MCF 10A (cell line): ENCODE data around the gene SLC6A4. TPM values are rescaled to one million over a fixed set of nuclear protein-coding genes. Genes with fewer than 3 reads are reported as not detected.

Experiments used
- BruUV-seq: library from RNA; stranded (reverse); fragments of 400-500 nt; replicated peaks from 2 replicates; lab custom pipeline; 2021; lab: Mats Ljungman, UMichigan
- CTCF ChIA-PET: fragments of 300-600 bp; sonication (Branson Sonifier 250); formaldehyde crosslinking; extraction: SDS; loops from one replicate; lab custom pipeline; 2021; ENCODE audit warnings: antibody characterized with exemption, inconsistent platforms; lab: Yijun Ruan, JAX
- POLR2A ChIA-PET: fragments of 300-600, 350-650 bp; sonication (Branson Sonifier 250); formaldehyde crosslinking; extraction: SDS; loops from one replicate; lab custom pipeline; 2020; ENCODE audit warnings: antibody characterized with exemption, inconsistent platforms; lab: Yijun Ruan, JAX
- DNase-seq: peaks from one replicate; pipeline ENCODE4 v3.0.0-alpha.2; 2018; ENCODE audit not compliant: unreplicated experiment
- H3K27ac Mint-ChIP-seq: one replicate; pipeline ENCODE4 v1.8.0; 2022; ENCODE audit warnings: mild to moderate bottlenecking, low read depth, mixed read lengths; ENCODE audit not compliant: unreplicated experiment
- H3K27me3 Mint-ChIP-seq: one replicate; pipeline ENCODE4 v1.8.0; 2022; ENCODE audit warnings: mixed read lengths; ENCODE audit not compliant: insufficient read depth, unreplicated experiment
- H3K36me3 Mint-ChIP-seq: one replicate; pipeline ENCODE4 v1.8.0; 2022; ENCODE audit warnings: mild to moderate bottlenecking, moderate library complexity, mixed read lengths; ENCODE audit not compliant: insufficient read depth, unreplicated experiment
- H3K4me1 Mint-ChIP-seq: one replicate; pipeline ENCODE4 v1.8.0; 2022; ENCODE audit warnings: mixed read lengths; ENCODE audit not compliant: insufficient read depth, unreplicated experiment
- H3K4me3 Mint-ChIP-seq: one replicate; pipeline ENCODE4 v1.8.0; 2022; ENCODE audit warnings: mild to moderate bottlenecking, moderate library complexity, mixed read lengths; ENCODE audit not compliant: unreplicated experiment
- H3K9me3 Mint-ChIP-seq: one replicate; pipeline ENCODE4 v1.8.0; 2022; ENCODE audit warnings: mixed read lengths; ENCODE audit not compliant: unreplicated experiment
- CTCF ChIP-seq: fragments of 200-600 bp; IDR thresholded peaks from one replicate; pipeline ENCODE4 v1.8.0; 2022; ENCODE audit warnings: antibody characterized with exemption, mild to moderate bottlenecking; ENCODE audit not compliant: unreplicated experiment
- intact Hi-C: fragments of 100-400 bp; cut with micrococcal nuclease; formaldehyde crosslinking; loops from 2 replicates; pipeline ENCODE4 v1.14.1; 2022
- total RNA-seq: library from RNA; stranded (reverse); gene quantifications from 2 replicates; pipeline ENCODE4 v1.2.3, GENCODE V29; 2022

Gene SLC6A4
- total RNA-seq, 1 experiment from 2014 or later: not detected

- intact Hi-C loops: no loop called here
- no peak for TF ChIP-seq CTCF
- no TSS peak for BruUV-seq
- no peak for DNase-seq
- Mint-ChIP-seq H3K4me3 (no peak overlapping the region), H3K9me3 (no peaks in the 10 kb centered on the region), H3K27ac (no peak overlapping the region), H3K36me3 (peaks cover 7% of the 10 kb centered on the region), H3K27me3 (no peaks in the 10 kb centered on the region), H3K4me1 (no peaks in the 10 kb centered on the region)
- ChIA-PET POLR2A (no interaction called here), CTCF (no interaction called here)
Observed at GRCh38 chr17:30217054-30217453, 18.4 kb downstream of the SLC6A4 start.

- BruUV-seq: no TSS peak
- POLR2A ChIA-PET: interaction anchor here (0.6 kb wide), 1 partner anchor 892 kb away, joined by 3 read pairs; no protein-coding TSS in a partner anchor
- intact Hi-C loops: no loop called here
Observed at GRCh38 chr17:30212750-30213149, 22.7 kb downstream of the SLC6A4 start.

GRCh38 chr17:30211371-30211770 is 24.1 kb downstream of the SLC6A4 start:
- no peak overlapping the region for H3K27ac Mint-ChIP-seq
- POLR2A ChIA-PET: interaction anchor here (1.0 kb wide), 1 partner anchor 12 kb away, joined by 4 read pairs; no protein-coding TSS in a partner anchor

More at GRCh38 chr17:30212750-30213149, 22.7 kb downstream of the SLC6A4 start:
- DNase-seq: no peak
- CTCF ChIA-PET: interaction anchor here (0.6 to 1.6 kb wide), 2 partner anchors 17 to 124 kb away, joined by 3 to 4 read pairs; no protein-coding TSS in a partner anchor
- no peaks in the 10 kb centered on the region for H3K9me3 Mint-ChIP-seq
- no peak overlapping the region for H3K27ac Mint-ChIP-seq
- H3K36me3 Mint-ChIP-seq: peaks cover 7% of the 10 kb centered on the region
- H3K4me1 Mint-ChIP-seq: no peaks in the 10 kb centered on the region
- no peak overlapping the region for H3K4me3 Mint-ChIP-seq
- no peak for TF ChIP-seq CTCF
- peaks cover 9% of the 10 kb centered on the region for H3K27me3 Mint-ChIP-seq

GRCh38 chr17:30210901-30211300 is 24.6 kb downstream of the SLC6A4 start:
- intact Hi-C loops: no loop called here
- TF ChIP-seq CTCF: no peak
- Mint-ChIP-seq H3K9me3 (no peaks in the 10 kb centered on the region), H3K4me3 (no peak overlapping the region), H3K36me3 (peaks cover 7% of the 10 kb centered on the region), H3K27me3 (peaks cover 20% of the 10 kb centered on the region), H3K4me1 (no peaks in the 10 kb centered on the region), H3K27ac (no peak overlapping the region)
- no peak for DNase-seq
- no TSS peak for BruUV-seq
- ChIA-PET CTCF (no interaction called here), POLR2A (no interaction called here)

More at GRCh38 chr17:30211371-30211770, 24.1 kb downstream of the SLC6A4 start:
- DNase-seq: no peak
- peaks cover 19% of the 10 kb centered on the region for H3K27me3 Mint-ChIP-seq
- H3K4me1 Mint-ChIP-seq: no peaks in the 10 kb centered on the region
- no peak for TF ChIP-seq CTCF
- CTCF ChIA-PET: no interaction called here
- H3K36me3 Mint-ChIP-seq: peaks cover 7% of the 10 kb centered on the region
- H3K9me3 Mint-ChIP-seq: no peaks in the 10 kb centered on the region
- intact Hi-C loops: no loop called here
- no peak overlapping the region for H3K4me3 Mint-ChIP-seq
- no TSS peak for BruUV-seq
